ENCODE results near the gene PBRM1.

Gene PBRM1

GRCh38 chr3:52723935-52724334 lies 38.2 kb upstream of the PBRM1 start:
- in situ Hi-C loops (cut with MboI; ENCODE audit: low pct_unique_long_range_greater_than_20kb, low sequenced_read_pairs, unreplicated experiment), result no loop called here
- TF ChIP-seq, protein P1, sequence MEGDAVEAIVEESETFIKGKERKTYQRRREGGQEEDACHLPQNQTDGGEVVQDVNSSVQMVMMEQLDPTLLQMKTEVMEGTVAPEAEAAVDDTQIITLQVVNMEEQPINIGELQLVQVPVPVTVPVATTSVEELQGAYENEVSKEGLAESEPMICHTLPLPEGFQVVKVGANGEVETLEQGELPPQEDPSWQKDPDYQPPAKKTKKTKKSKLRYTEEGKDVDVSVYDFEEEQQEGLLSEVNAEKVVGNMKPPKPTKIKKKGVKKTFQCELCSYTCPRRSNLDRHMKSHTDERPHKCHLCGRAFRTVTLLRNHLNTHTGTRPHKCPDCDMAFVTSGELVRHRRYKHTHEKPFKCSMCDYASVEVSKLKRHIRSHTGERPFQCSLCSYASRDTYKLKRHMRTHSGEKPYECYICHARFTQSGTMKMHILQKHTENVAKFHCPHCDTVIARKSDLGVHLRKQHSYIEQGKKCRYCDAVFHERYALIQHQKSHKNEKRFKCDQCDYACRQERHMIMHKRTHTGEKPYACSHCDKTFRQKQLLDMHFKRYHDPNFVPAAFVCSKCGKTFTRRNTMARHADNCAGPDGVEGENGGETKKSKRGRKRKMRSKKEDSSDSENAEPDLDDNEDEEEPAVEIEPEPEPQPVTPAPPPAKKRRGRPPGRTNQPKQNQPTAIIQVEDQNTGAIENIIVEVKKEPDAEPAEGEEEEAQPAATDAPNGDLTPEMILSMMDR (IDR thresholded peaks at IDR 0.05; ENCODE audit: extremely low read depth, insufficient read depth, missing control alignments), result no peak

DNA sequence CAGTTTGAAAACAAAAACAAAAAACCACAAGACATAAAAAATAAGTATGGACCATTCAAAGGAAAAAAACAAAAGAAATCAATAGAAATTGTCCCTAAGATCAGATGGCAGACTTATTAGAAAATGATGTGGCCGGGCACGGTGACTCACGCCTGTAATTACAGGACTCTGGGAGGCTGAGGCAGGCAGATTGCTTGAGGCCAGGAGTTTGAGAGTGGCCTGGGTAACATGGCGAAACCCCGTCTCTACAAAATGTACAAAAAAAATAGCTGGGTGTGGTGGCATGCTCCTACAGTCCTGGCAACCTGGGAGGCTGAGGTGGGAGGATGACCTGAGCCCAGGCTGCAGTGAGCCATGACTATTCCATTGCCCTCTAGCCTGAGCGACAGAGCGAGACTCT lies 36.8 kb upstream of the PBRM1 start:
- DNase-seq (ENCODE audit: low spot score), result no peak
- TF ChIP-seq, protein P1 (IDR thresholded peaks at IDR 0.05; ENCODE audit: extremely low read depth, insufficient read depth, missing control alignments), result no peak
- in situ Hi-C loops (cut with MboI; ENCODE audit: low pct_unique_long_range_greater_than_20kb, low sequenced_read_pairs, unreplicated experiment), result no loop called here

More at GRCh38 chr3:52723935-52724334, 38.2 kb upstream of the PBRM1 start:
- DNase-seq (ENCODE audit: low spot score), result no peak

- DNase-seq (ENCODE audit: low spot score), result no peak
- TF ChIP-seq, protein P1 (IDR thresholded peaks at IDR 0.05; ENCODE audit: extremely low read depth, insufficient read depth, missing control alignments), result no peak
- in situ Hi-C loops (cut with MboI; ENCODE audit: low pct_unique_long_range_greater_than_20kb, low sequenced_read_pairs, unreplicated experiment), result no loop called here
Measured at GRCh38 chr3:52721730-52722008, 36.0 kb upstream of the PBRM1 start.

- TF ChIP-seq, protein P1 (IDR thresholded peaks at IDR 0.05; ENCODE audit: extremely low read depth, insufficient read depth, missing control alignments), result no peak
- DNase-seq (ENCODE audit: low spot score), result peak; percentile 29
- in situ Hi-C loops (cut with MboI; ENCODE audit: low pct_unique_long_range_greater_than_20kb, low sequenced_read_pairs, unreplicated experiment), result no loop called here
Measured at GRCh38 chr3:52721002-52721729, 35.5 kb upstream of the PBRM1 start.

DNA sequence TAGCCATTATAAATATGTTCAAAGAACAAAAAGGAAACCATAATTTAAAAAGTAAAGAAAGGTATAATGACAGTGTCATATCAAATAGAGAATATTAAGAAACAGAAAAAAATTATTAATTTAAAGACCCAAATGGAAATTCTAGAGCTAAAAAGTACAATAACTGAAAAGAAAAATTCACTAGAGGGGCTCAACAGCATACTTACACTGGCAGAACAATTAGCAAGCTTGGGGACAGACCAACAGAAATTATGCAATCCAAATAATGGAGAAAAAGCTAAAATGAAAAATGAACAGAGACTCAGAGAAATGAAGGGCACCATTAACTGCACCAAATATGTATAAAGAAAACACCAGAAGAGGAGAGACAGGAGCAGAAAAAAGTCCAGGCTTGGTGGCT lies 33.9 kb upstream of the PBRM1 start:
- TF ChIP-seq, protein P1 (IDR thresholded peaks at IDR 0.05; ENCODE audit: extremely low read depth, insufficient read depth, missing control alignments), result no peak
- no peak for DNase-seq (ENCODE audit: low spot score)
- in situ Hi-C loops (cut with MboI; ENCODE audit: low pct_unique_long_range_greater_than_20kb, low sequenced_read_pairs, unreplicated experiment), result no loop called here

DNA sequence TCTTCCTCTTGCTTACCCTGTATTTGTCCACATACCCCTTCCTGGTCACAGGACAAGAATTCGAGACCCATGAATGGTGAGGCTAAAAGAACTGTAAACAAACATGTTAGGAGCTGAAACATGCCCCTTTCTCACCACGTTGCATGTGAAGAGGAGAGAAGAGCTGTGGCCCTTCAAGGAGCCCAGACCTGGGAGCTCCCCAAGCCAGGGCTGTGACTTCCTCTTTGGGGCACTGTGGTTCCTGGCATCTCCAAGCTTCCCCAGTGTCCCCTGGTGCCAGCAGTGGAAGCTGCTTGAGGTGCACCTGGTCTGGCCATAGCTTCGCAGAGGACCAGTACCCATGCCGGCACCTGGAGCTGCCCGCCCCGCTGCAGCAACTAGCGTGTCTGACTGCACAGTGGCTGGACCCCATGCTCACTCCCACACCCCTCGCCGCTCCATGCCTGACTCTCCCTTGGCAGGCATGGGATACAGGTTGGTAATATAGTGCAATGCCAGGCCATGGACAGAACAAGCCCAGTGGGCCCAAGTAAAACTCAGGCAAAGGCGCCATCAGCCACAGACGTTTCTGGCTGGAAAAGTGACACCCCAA lies 30.1 kb upstream of the PBRM1 start:
- DNase-seq (ENCODE audit: low spot score), result no peak
- TF ChIP-seq, protein P1 (IDR thresholded peaks at IDR 0.05; ENCODE audit: extremely low read depth, insufficient read depth, missing control alignments), result no peak
- in situ Hi-C loops (cut with MboI; ENCODE audit: low pct_unique_long_range_greater_than_20kb, low sequenced_read_pairs, unreplicated experiment), result no loop called here

Data from GM13977 (cell line).